Naive thymus-derived CD8-positive, alpha-beta T cell (primary cell): Measurements from ENCODE around the gene SLC7A8. TPM values are rescaled to one million over a fixed set of nuclear protein-coding genes. Genes with fewer than 3 reads are reported as not detected.
A peak's percentile ranks its signal among the peaks of the same experiment; 100 is the strongest.

Experiments used
- ATAC-seq, 2 donors: fragments of 150-1000 bp; cut with Tn5 transposase in 1 of 2; sonication (Bioruptor Pico), chemical (Tn5 transposase) in 1 of 2; 1 replicate in 1 of 2; 2 replicates in 1 of 2; pipeline ENCODE4 v1.10.0; 2021; ENCODE audit warnings: mild to moderate bottlenecking in 2 of 2, moderate library complexity in 2 of 2
- POLR2A ChIA-PET: fragments of 350-600 bp; sonication (Branson Sonifier 250); formaldehyde crosslinking; loops from one replicate; lab custom pipeline; 2021; ENCODE audit warnings: antibody characterized with exemption; lab: Charles Lee
- DNase-seq, 10 donors: peaks; one replicate each; pipeline versions ENCODE4 v3.0.0 to v3.0.0-alpha.2; 2020 to 2022
- H3K27ac Mint-ChIP-seq, 10 donors: one replicate each; pipeline ENCODE4 v1.8.0; 2020 to 2022; ENCODE audit warnings: mild to moderate bottlenecking in 10 of 10, mixed read lengths in 10 of 10, moderate library complexity in 4 of 10, inconsistent platforms in 1 of 10
- H3K27me3 Mint-ChIP-seq, 5 donors: one replicate each; pipeline ENCODE4 v1.8.0; 2021 to 2022; ENCODE audit warnings: mixed read lengths in 5 of 5
- H3K36me3 Mint-ChIP-seq, 3 donors: one replicate each; pipeline ENCODE4 v1.8.0; 2020 to 2022; ENCODE audit warnings: mixed read lengths in 3 of 3, mild to moderate bottlenecking in 2 of 3, inconsistent platforms in 1 of 3
- H3K4me1 Mint-ChIP-seq, 4 donors: one replicate each; pipeline ENCODE4 v1.8.0; 2021 to 2022; ENCODE audit warnings: mixed read lengths in 4 of 4
- H3K4me3 Mint-ChIP-seq, 10 donors: one replicate each; pipeline ENCODE4 v1.8.0; 2020 to 2022; ENCODE audit warnings: mild to moderate bottlenecking in 10 of 10, mixed read lengths in 10 of 10, moderate library complexity in 6 of 10, inconsistent platforms in 1 of 10
- H3K9me3 Mint-ChIP-seq, 9 donors: one replicate each; pipeline ENCODE4 v1.8.0; 2020 to 2022; ENCODE audit warnings: mixed read lengths in 9 of 9, mild to moderate bottlenecking in 3 of 9, inconsistent platforms in 1 of 9, moderate library complexity in 1 of 9
- polyA plus RNA-seq, 3 donors: library from polyadenylated mRNA; unstranded; fragments of 300-500 nt; fragmentation: Illumina TruSeq; gene quantifications; one replicate each; pipeline ENCODE4 v1.2.3, GENCODE V29; 2021
- total RNA-seq, 8 experiments: library from RNA in 2 of 8; stranded (reverse) in 2 of 8; gene quantifications; one replicate each; pipeline ENCODE4 v1.2.3 and lab custom pipeline; 2021 to 2026

The SLC7A8 gene
- total and polyA plus RNA-seq, 5 experiments from 2014 or later, result 4.0 to 12.8 (median 7.9) TPM

GRCh38 chr14:23106747-23107045 lies 76.8 kb downstream of the SLC7A8 start:
- no peaks in the 10 kb centered on the region for H3K36me3 Mint-ChIP-seq
- no peak for DNase-seq
- no peak overlapping the region for H3K4me3 Mint-ChIP-seq
- peak overlapping the region in 1 of 10 donors; percentile 20 for H3K27ac Mint-ChIP-seq
- H3K4me1 Mint-ChIP-seq, result peaks cover 0 to 2% (median 0%) of the 10 kb centered on the region in 4 donors
- no peaks in the 10 kb centered on the region for H3K27me3 Mint-ChIP-seq
- no peaks in the 10 kb centered on the region for H3K9me3 Mint-ChIP-seq
- POLR2A ChIA-PET, result no interaction called here
- no peak for ATAC-seq

GRCh38 chr14:23105348-23105824 lies 78.1 kb downstream of the SLC7A8 start:
- Mint-ChIP-seq H3K4me3 (no peak overlapping the region), H3K9me3 (no peaks in the 10 kb centered on the region), H3K36me3 (no peaks in the 10 kb centered on the region), H3K27me3 (no peaks in the 10 kb centered on the region), H3K27ac (no peak overlapping the region), H3K4me1 (peaks cover under 1 to 5% (median 3%) of the 10 kb centered on the region in 4 donors)
- DNase-seq (no peak), ATAC-seq (no peak)
- POLR2A ChIA-PET, result interaction anchor here (0.7 kb wide), 2 partner anchors 10 to 28 kb away, joined by 3 read pairs; partner anchors contain the start of genes ACIN1 and C14orf119

- Mint-ChIP-seq H3K27ac (peak within 1 kb of the TSS in 3 of 10 donors; percentile 16 to 68 (median 62)), H3K4me1 (peaks cover 2 to 8% (median 4%) of the 10 kb centered on the region in 4 donors), H3K27me3 (no peaks in the 10 kb centered on the region), H3K4me3 (no peak within 1 kb of the TSS), H3K9me3 (no peaks in the 10 kb centered on the region), H3K36me3 (peaks cover 0 to 3% (median 0%) of the 10 kb centered on the region in 3 donors)
- ATAC-seq (no peak), DNase-seq (no peak)
- POLR2A ChIA-PET, result no interaction called here
Observed at GRCh38 chr14:23104591-23105347, 78.7 kb downstream of the SLC7A8 start, which contains the start of gene CIROP. TSS of gene CIROP (minus strand) at chr14:23104989. CDS start at chr14:23104920, 69 bp downstream.

GRCh38 chr14:23104070-23104590 lies 79.3 kb downstream of the SLC7A8 start:
- DNase-seq (no peak), ATAC-seq (no peak)
- POLR2A ChIA-PET, result interaction anchor here (0.5 kb wide), 1 partner anchor 370 kb away, joined by 5 read pairs; no protein-coding TSS in a partner anchor
- Mint-ChIP-seq H3K27ac (peak overlapping the region in 2 of 10 donors; percentile 12 to 62), H3K4me1 (peaks cover 4 to 15% (median 9%) of the 10 kb centered on the region in 4 donors), H3K36me3 (peaks cover 0 to 9% (median 0%) of the 10 kb centered on the region in 3 donors), H3K4me3 (no peak overlapping the region), H3K9me3 (no peaks in the 10 kb centered on the region), H3K27me3 (no peaks in the 10 kb centered on the region)

GRCh38 chr14:23103581-23103980 lies 79.9 kb downstream of the SLC7A8 start:
- Mint-ChIP-seq H3K27me3 (no peaks in the 10 kb centered on the region), H3K36me3 (peaks cover 0 to 15% (median 0%) of the 10 kb centered on the region in 3 donors), H3K4me1 (peaks cover 9 to 17% (median 11%) of the 10 kb centered on the region in 4 donors), H3K4me3 (no peak overlapping the region), H3K9me3 (no peaks in the 10 kb centered on the region), H3K27ac (peak overlapping the region in 2 of 10 donors; percentile 47 to 62)
- POLR2A ChIA-PET, result interaction anchor here (0.5 kb wide), 1 partner anchor 371 kb away, joined by 5 read pairs; no protein-coding TSS in a partner anchor
- ATAC-seq (no peak), DNase-seq (no peak)

GRCh38 chr14:23102801-23103200 lies 80.7 kb downstream of the SLC7A8 start:
- no peak for ATAC-seq
- no peak overlapping the region for H3K4me3 Mint-ChIP-seq
- H3K27ac Mint-ChIP-seq, result no peak overlapping the region
- H3K4me1 Mint-ChIP-seq, result peaks cover 12 to 18% (median 17%) of the 10 kb centered on the region in 4 donors
- H3K9me3 Mint-ChIP-seq, result no peaks in the 10 kb centered on the region
- POLR2A ChIA-PET, result interaction anchor here (0.8 kb wide), 1 partner anchor 8 kb away, joined by 3 read pairs; the partner anchor contains the start of gene ACIN1
- DNase-seq, result no peak
- peaks cover 0 to 23% (median 1%) of the 10 kb centered on the region in 3 donors for H3K36me3 Mint-ChIP-seq
- no peaks in the 10 kb centered on the region for H3K27me3 Mint-ChIP-seq

- ATAC-seq (no peak), DNase-seq (no peak)
- Mint-ChIP-seq H3K9me3 (no peaks in the 10 kb centered on the region), H3K27ac (peak overlapping the region in 2 of 10 donors; percentile 15 to 29), H3K4me1 (peaks cover 13 to 25% (median 24%) of the 10 kb centered on the region in 4 donors), H3K27me3 (no peaks in the 10 kb centered on the region), H3K4me3 (no peak overlapping the region), H3K36me3 (peaks cover 4 to 30% (median 8%) of the 10 kb centered on the region in 3 donors)
- POLR2A ChIA-PET, result interaction anchor here (0.8 kb wide), 2 partner anchors 8 to 26 kb away, joined by 3 read pairs; partner anchors contain the start of gene ACIN1
Observed at GRCh38 chr14:23101986-23102625, 81.4 kb downstream of the SLC7A8 start.

- Mint-ChIP-seq H3K4me1 (peaks cover 20 to 33% (median 31%) of the 10 kb centered on the region in 4 donors), H3K4me3 (no peak overlapping the region), H3K36me3 (peaks cover 4 to 31% (median 8%) of the 10 kb centered on the region in 3 donors), H3K9me3 (no peaks in the 10 kb centered on the region), H3K27ac (peak overlapping the region in 2 of 10 donors; percentile 19 to 29), H3K27me3 (no peaks in the 10 kb centered on the region)
- no peak for ATAC-seq
- no peak for DNase-seq
- POLR2A ChIA-PET, result interaction anchor here (0.8 kb wide), 1 partner anchor 25 kb away, joined by 3 read pairs; no protein-coding TSS in a partner anchor
Observed at GRCh38 chr14:23101213-23101970, 82.1 kb downstream of the SLC7A8 start.

- Mint-ChIP-seq H3K36me3 (peaks cover 4 to 31% (median 8%) of the 10 kb centered on the region in 3 donors), H3K27ac (peak overlapping the region in 4 of 10 donors; percentile 18 to 89 (median 72)), H3K27me3 (no peaks in the 10 kb centered on the region), H3K9me3 (no peaks in the 10 kb centered on the region), H3K4me1 (peaks cover 20 to 35% (median 33%) of the 10 kb centered on the region in 4 donors), H3K4me3 (peak overlapping the region in 1 of 10 donors; percentile 34)
- DNase-seq (no peak), ATAC-seq (no peak)
- POLR2A ChIA-PET, result interaction anchor here (0.7 to 1.6 kb wide), 2 partner anchors 21 to 56 kb away, joined by 5 to 7 read pairs; no protein-coding TSS in a partner anchor
Observed at GRCh38 chr14:23099212-23099861, 84.1 kb downstream of the SLC7A8 start.

GRCh38 chr14:23097786-23098185 lies 85.7 kb downstream of the SLC7A8 start:
- peak overlapping the region in 2 of 10 donors; percentile 58 to 69 for H3K4me3 Mint-ChIP-seq
- DNase-seq (no peak), ATAC-seq (no peak)
- H3K4me1 Mint-ChIP-seq, result peaks cover 23 to 45% (median 33%) of the 10 kb centered on the region in 4 donors
- H3K27me3 Mint-ChIP-seq, result no peaks in the 10 kb centered on the region
- H3K9me3 Mint-ChIP-seq, result no peaks in the 10 kb centered on the region
- POLR2A ChIA-PET, result interaction anchor here (0.6 to 0.9 kb wide), 3 partner anchors 22 to 144 kb away, joined by 3 to 6 read pairs (median 4); no protein-coding TSS in a partner anchor
- H3K36me3 Mint-ChIP-seq, result peaks cover 4 to 38% (median 8%) of the 10 kb centered on the region in 3 donors
- peak overlapping the region in 6 of 10 donors; percentile 24 to 61 (median 47) for H3K27ac Mint-ChIP-seq
